Endothelial cell of umbilical vein (primary cell): Measurements from ENCODE around the gene AFG3L2. TPM values are rescaled to one million over a fixed set of nuclear protein-coding genes. Genes with fewer than 3 reads are reported as not detected.

Experiments
- BruUV-seq: library from RNA; stranded (reverse); fragments of 400-500 nt; replicated peaks from 2 replicates; lab custom pipeline; 2021; lab: Mats Ljungman, UMichigan
- CTCF ChIA-PET: fragments of 300-600, 350-600 bp; sonication (Branson Sonifier 250); formaldehyde crosslinking; loops from one replicate; lab custom pipeline; 2021; ENCODE audit warnings: antibody characterized with exemption, inconsistent platforms; lab: Charles Lee
- POLR2A ChIA-PET: fragments of 300-600, 350-600 bp; sonication (Branson Sonifier 250); formaldehyde crosslinking; loops from one replicate; lab custom pipeline; 2021; ENCODE audit warnings: antibody characterized with exemption, inconsistent platforms; lab: Charles Lee
- DNase-seq: peaks from one replicate; pipeline ENCODE4 v3.0.0-alpha.2; 2011; ENCODE audit warnings: low read depth, low spot score
- FAIRE-seq: peaks from 2 replicates; lab custom pipeline; 2011; peaks lifted over from hg19 to GRCh38; lab: Jason Lieb, UNC
- H2AFZ ChIP-seq: 2 replicates; pipeline ENCODE4 v1.6.0; 2012; ENCODE audit warnings: low read depth, low read length, control low read depth, inconsistent platforms
- H3K27ac ChIP-seq: 2 replicates; pipeline ENCODE4 v1.5.1; 2011; ENCODE audit warnings: low read depth, mild to moderate bottlenecking, control low read depth, low read length, moderate library complexity; ENCODE audit not compliant: insufficient read depth
- H3K27me3 ChIP-seq, 2 experiments: 2 replicates each; pipeline versions ENCODE4 v1.6.0 to v1.6.1; 2011; ENCODE audit warnings: low read length in 2 of 2, mixed read lengths in 1 of 2; ENCODE audit not compliant: control insufficient read depth in 2 of 2, insufficient read depth in 2 of 2
- H3K36me3 ChIP-seq, 2 experiments: 2 replicates in 1 of 2; 3 replicates in 1 of 2; pipeline ENCODE4 v1.5.1; 2011; ENCODE audit warnings: low read length in 2 of 2, mild to moderate bottlenecking in 1 of 2, moderate library complexity in 1 of 2; ENCODE audit not compliant: control insufficient read depth in 2 of 2, insufficient read depth in 2 of 2; ENCODE audit errors: extremely low read depth in 1 of 2
- H3K4me1 ChIP-seq: 3 replicates; pipeline ENCODE4 v1.5.1; 2011; ENCODE audit warnings: mild to moderate bottlenecking, low read length; ENCODE audit not compliant: control insufficient read depth, insufficient read depth; ENCODE audit errors: extremely low read depth
- H3K4me2 ChIP-seq: 2 replicates; pipeline ENCODE4 v1.6.1; 2011; ENCODE audit warnings: low read length, control low read depth, mixed read lengths; ENCODE audit not compliant: insufficient read depth
- H3K4me3 ChIP-seq, 3 experiments: fragments of 200-600 bp in 1 of 3; sonication (generic), shearing (Covaris generic) in 1 of 3; replicated peaks in 1 of 3; 2 replicates each; pipeline ENCODE4 v1.5.1; 2011 to 2016; ENCODE audit warnings: control low read depth in 3 of 3, low read length in 3 of 3, mild to moderate bottlenecking in 2 of 3, inconsistent platforms in 1 of 3, low read depth in 1 of 3, moderate library complexity in 1 of 3; ENCODE audit not compliant: insufficient read depth in 1 of 3
- H3K79me2 ChIP-seq: 2 replicates; pipeline ENCODE4 v1.6.0; 2012; ENCODE audit warnings: low read length, inconsistent platforms; ENCODE audit not compliant: control insufficient read depth, insufficient read depth
- H3K9ac ChIP-seq: replicated peaks from 2 replicates; pipeline ENCODE3; 2011; ENCODE audit warnings: low read length, control low read depth; ENCODE audit not compliant: insufficient read depth; ENCODE audit errors: extremely low read depth
- H3K9me1 ChIP-seq: replicated peaks from 3 replicates; pipeline ENCODE4 v1.6.0; 2011; ENCODE audit warnings: mild to moderate bottlenecking, low read length; ENCODE audit not compliant: control insufficient read depth, insufficient read depth; ENCODE audit errors: extremely low read depth
- H3K9me3 ChIP-seq: replicated peaks from 2 replicates; pipeline ENCODE4 v1.5.1; 2012; ENCODE audit warnings: low read length, inconsistent platforms; ENCODE audit not compliant: control insufficient read depth, insufficient read depth
- H4K20me1 ChIP-seq: replicated peaks from 2 replicates; pipeline ENCODE3; 2011; ENCODE audit warnings: mild to moderate bottlenecking, low read length; ENCODE audit not compliant: control insufficient read depth, insufficient read depth; ENCODE audit errors: extremely low read depth
- EZH2 ChIP-seq: IDR thresholded peaks from 2 replicates; pipeline ENCODE4 v1.6.1; 2012; ENCODE audit warnings: borderline replicate concordance, low read depth, mild to moderate bottlenecking, moderate library complexity, low read length, inconsistent platforms; ENCODE audit not compliant: severe bottlenecking
- FOS ChIP-seq: IDR thresholded peaks from 2 replicates; pipeline ENCODE4 v1.6.1; 2011; ENCODE audit warnings: mild to moderate bottlenecking, low read length, moderate library complexity, borderline replicate concordance; ENCODE audit not compliant: insufficient read depth
- GATA2 ChIP-seq: IDR thresholded peaks from 2 replicates; pipeline ENCODE4 v1.7.0; 2011; ENCODE audit warnings: low read depth, mild to moderate bottlenecking, moderate library complexity, mixed read lengths, low read length; ENCODE audit not compliant: insufficient read length, insufficient read depth
- JUN ChIP-seq: IDR thresholded peaks from 2 replicates; pipeline ENCODE4 v1.6.1; 2011; ENCODE audit warnings: borderline replicate concordance, low read depth; ENCODE audit not compliant: insufficient read length, insufficient read depth
- MYC ChIP-seq: IDR thresholded peaks from one replicate; pipeline ENCODE4 v1.6.1; 2011; ENCODE audit warnings: mild to moderate bottlenecking, low read depth, low read length
- POLR2A ChIP-seq: IDR thresholded peaks from 2 replicates; pipeline ENCODE4 v1.6.1; 2012; ENCODE audit warnings: low read depth, mild to moderate bottlenecking, control low read depth, low read length
- POLR2AphosphoS5 ChIP-seq: IDR thresholded peaks from 2 replicates; pipeline ENCODE4 v1.6.1; 2012; ENCODE audit warnings: low read depth, mild to moderate bottlenecking, control low read depth, low read length, moderate library complexity; ENCODE audit not compliant: insufficient read depth
- dilution Hi-C: fragments of 300-500 bp; cut with MboI; formaldehyde crosslinking; loops from one replicate; pipeline ENCODE4 v1.15.0; 2019; ENCODE audit warnings: low sequenced_read_pairs; ENCODE audit not compliant: extremely low pct_ligation_motif_present
- intact Hi-C: fragments of 100-400 bp; cut with micrococcal nuclease; formaldehyde crosslinking; loops from one replicate; pipeline ENCODE4 v1.10.0; 2022
- polyA plus RNA-seq, 4 experiments: library from polyadenylated mRNA; depleted of rRNA in 3 of 4; stranded (reverse) in 3 of 4; unstranded in 1 of 4; fragments of >200 nt; gene quantifications; 2 replicates each; pipeline versions ENCODE4 v1.2.1 to v1.2.3, GENCODE V29; 2011 to 2012; ENCODE audit warnings: missing spikeins in 1 of 4
- total RNA-seq: library from RNA; stranded (reverse); gene quantifications from 2 replicates; pipeline ENCODE4 v1.2.3, GENCODE V29; 2021
- TF ChIP-seq, protein P1 (sequence below), 2 donors: IDR thresholded peaks; 1 replicate in 1 of 2; 2 replicates in 1 of 2; pipeline ENCODE4 v1.5.1; 2011; ENCODE audit warnings: low read length in 2 of 2, mild to moderate bottlenecking in 2 of 2, moderate library complexity in 2 of 2, control low read depth in 1 of 2, inconsistent platforms in 1 of 2, low read depth in 1 of 2; ENCODE audit not compliant: insufficient read depth in 1 of 2; ENCODE audit errors: extremely low read depth in 1 of 2
- TF ChIP-seq, protein P2 (sequence below): IDR thresholded peaks from 2 replicates; pipeline ENCODE4 v1.6.1; 2011; ENCODE audit not compliant: insufficient read depth, insufficient read length

The AFG3L2 gene
- total and polyA plus RNA-seq, 2 donors (not counting 3 experiments of a cell fraction or from before 2014, with no cell fraction given): 19.3 to 42.4 TPM

DNA sequence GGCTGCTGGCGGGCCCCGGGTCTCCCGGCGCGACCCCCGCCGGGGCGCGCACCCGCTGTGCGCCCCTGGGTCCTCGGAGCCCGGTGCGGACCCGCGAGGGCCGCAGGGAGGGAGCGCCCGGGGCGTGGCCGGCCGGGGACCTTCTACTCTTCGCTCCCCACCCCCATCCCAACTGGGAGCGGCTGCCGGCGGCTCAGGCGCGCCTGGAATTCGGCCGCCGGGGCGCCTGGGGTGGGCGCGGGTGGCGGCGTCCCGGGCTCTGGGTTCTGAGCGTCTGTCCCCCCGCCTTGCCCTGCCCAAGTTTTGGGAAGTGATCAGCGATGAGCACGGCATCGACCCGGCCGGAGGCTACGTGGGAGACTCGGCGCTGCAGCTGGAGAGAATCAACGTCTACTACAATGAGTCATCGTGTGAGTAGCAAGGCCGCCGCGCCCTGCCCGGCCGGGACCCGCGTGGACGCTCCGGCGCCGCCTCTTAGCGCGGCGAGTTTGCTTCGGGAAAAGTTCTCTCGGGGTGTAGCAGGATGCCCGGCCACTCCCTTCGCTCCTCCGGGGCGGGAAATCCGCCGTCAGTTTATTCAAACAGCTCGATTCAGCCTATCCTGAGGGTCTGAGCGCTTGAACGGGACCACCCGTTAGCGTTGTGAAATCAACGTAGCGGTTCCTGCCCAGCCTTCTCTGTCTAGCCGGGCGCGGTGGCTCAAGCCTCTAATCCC is 68.5 kb downstream of the AFG3L2 start:
- intact Hi-C loops: loop anchor here (1.0 kb wide), 2 partner anchors 29 to 69 kb away; partner anchors contain the start of gene AFG3L2
- Histone ChIP-seq H4K20me1 (no peaks in the 10 kb centered on the region), H3K9me1 (no peaks in the 10 kb centered on the region), H3K4me3 (peak overlapping the region; percentile 43 to 84 (median 77)), H3K9me3 (no peaks in the 10 kb centered on the region), H3K27ac (peak overlapping the region; percentile 90), H2AFZ (no peak overlapping the region), H3K27me3 (no peaks in the 10 kb centered on the region), H3K36me3 (peaks cover 2 to 15% of the 10 kb centered on the region in 2 experiments), H3K9ac (peak overlapping the region; percentile 95), H3K79me2 (peaks cover 66% of the 10 kb centered on the region), H3K4me1 (peaks cover 31% of the 10 kb centered on the region), H3K4me2 (peak overlapping the region; percentile 17)
- TF ChIP-seq, protein P1, sequence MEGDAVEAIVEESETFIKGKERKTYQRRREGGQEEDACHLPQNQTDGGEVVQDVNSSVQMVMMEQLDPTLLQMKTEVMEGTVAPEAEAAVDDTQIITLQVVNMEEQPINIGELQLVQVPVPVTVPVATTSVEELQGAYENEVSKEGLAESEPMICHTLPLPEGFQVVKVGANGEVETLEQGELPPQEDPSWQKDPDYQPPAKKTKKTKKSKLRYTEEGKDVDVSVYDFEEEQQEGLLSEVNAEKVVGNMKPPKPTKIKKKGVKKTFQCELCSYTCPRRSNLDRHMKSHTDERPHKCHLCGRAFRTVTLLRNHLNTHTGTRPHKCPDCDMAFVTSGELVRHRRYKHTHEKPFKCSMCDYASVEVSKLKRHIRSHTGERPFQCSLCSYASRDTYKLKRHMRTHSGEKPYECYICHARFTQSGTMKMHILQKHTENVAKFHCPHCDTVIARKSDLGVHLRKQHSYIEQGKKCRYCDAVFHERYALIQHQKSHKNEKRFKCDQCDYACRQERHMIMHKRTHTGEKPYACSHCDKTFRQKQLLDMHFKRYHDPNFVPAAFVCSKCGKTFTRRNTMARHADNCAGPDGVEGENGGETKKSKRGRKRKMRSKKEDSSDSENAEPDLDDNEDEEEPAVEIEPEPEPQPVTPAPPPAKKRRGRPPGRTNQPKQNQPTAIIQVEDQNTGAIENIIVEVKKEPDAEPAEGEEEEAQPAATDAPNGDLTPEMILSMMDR (IDR thresholded peaks at IDR 0.05; ENCODE audit: extremely low read depth in 1 of 2, insufficient read depth in 1 of 2, low read depth in 1 of 2, low read length in 2 of 2): no peak
- TF ChIP-seq POLR2A (peak; percentile 29), GATA2 (no peak), EZH2 (no peak), MYC (no peak), FOS (peak; percentile 75), JUN (peak; percentile 28), POLR2AphosphoS5 (no peak)
- TF ChIP-seq, protein P2, sequence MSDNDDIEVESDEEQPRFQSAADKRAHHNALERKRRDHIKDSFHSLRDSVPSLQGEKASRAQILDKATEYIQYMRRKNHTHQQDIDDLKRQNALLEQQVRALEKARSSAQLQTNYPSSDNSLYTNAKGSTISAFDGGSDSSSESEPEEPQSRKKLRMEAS: no peak
- dilution Hi-C loops: no loop called here
- POLR2A ChIA-PET: interaction anchor here (0.5 to 4.0 kb wide), 11 partner anchors 11 to 815 kb away, joined by 3 to 46 read pairs (median 7); partner anchors contain the start of genes AFG3L2 and CIDEA
- TSS peak; percentile 26 for BruUV-seq
- DNase-seq: peak; percentile 82
- peak; percentile 78 for FAIRE-seq
- CTCF ChIA-PET: interaction anchor here (1.0 to 4.7 kb wide), 9 partner anchors 10 to 69 kb away, joined by 3 to 109 read pairs (median 18); partner anchors contain the start of gene AFG3L2
